Keratinocyte (primary cell): ENCODE data around the gene FGF5. TPM values are rescaled to one million over a fixed set of nuclear protein-coding genes. Genes with fewer than 3 reads are reported as not detected.

Experiments
- DNase-seq: peaks from one replicate; pipeline ENCODE4 v3.0.0-alpha.2; 2011; ENCODE audit warnings: low read depth, missing footprints, low spot score
- FAIRE-seq: peaks from 2 replicates; lab custom pipeline; 2011; peaks lifted over from hg19 to GRCh38; lab: Jason Lieb, UNC
- H2AFZ ChIP-seq: 2 replicates; pipeline ENCODE4 v1.6.0; 2012; ENCODE audit warnings: low read length, control low read depth, inconsistent platforms; ENCODE audit not compliant: control insufficient read depth
- H3K27ac ChIP-seq: 2 replicates; pipeline ENCODE4 v1.5.1; 2011; ENCODE audit warnings: low read length; ENCODE audit not compliant: control insufficient read depth, insufficient read depth
- H3K27me3 ChIP-seq: 3 replicates; pipeline ENCODE4 v1.6.0; 2011; ENCODE audit warnings: low read length; ENCODE audit not compliant: control insufficient read depth, insufficient read depth; ENCODE audit errors: extremely low read depth
- H3K36me3 ChIP-seq, 2 experiments: 2 replicates in 1 of 2; 3 replicates in 1 of 2; pipeline ENCODE4 v1.5.1; 2011; ENCODE audit warnings: low read length in 2 of 2, mild to moderate bottlenecking in 1 of 2; ENCODE audit not compliant: control insufficient read depth in 2 of 2, insufficient read depth in 2 of 2; ENCODE audit errors: extremely low read depth in 1 of 2
- H3K4me1 ChIP-seq: 3 replicates; pipeline ENCODE4 v1.5.1; 2011; ENCODE audit warnings: low read length; ENCODE audit not compliant: control insufficient read depth, insufficient read depth; ENCODE audit errors: extremely low read depth
- H3K4me2 ChIP-seq: 3 replicates; pipeline ENCODE4 v1.6.0; 2011; ENCODE audit warnings: low read depth, low read length; ENCODE audit not compliant: control insufficient read depth, insufficient read depth; ENCODE audit errors: extremely low read depth
- H3K4me3 ChIP-seq, 3 experiments: fragments of 200-600 bp in 1 of 3; sonication (generic) in 1 of 3; 2 replicates in 2 of 3; 3 replicates in 1 of 3; pipeline ENCODE4 v1.5.1; 2011 to 2016; ENCODE audit warnings: low read length in 3 of 3, mild to moderate bottlenecking in 3 of 3, control low read depth in 2 of 3, inconsistent platforms in 1 of 3, low read depth in 1 of 3, mixed read lengths in 1 of 3, mixed run types in 1 of 3, moderate library complexity in 1 of 3; ENCODE audit not compliant: control insufficient read depth in 2 of 3, insufficient read depth in 2 of 3; ENCODE audit errors: extremely low read depth in 1 of 3
- H3K79me2 ChIP-seq: 2 replicates; pipeline ENCODE4 v1.6.0; 2012; ENCODE audit warnings: low read length; ENCODE audit not compliant: control insufficient read depth, insufficient read depth
- H3K9ac ChIP-seq: 3 replicates; pipeline ENCODE4 v1.6.0; 2011; ENCODE audit warnings: low read length; ENCODE audit not compliant: control insufficient read depth, insufficient read depth; ENCODE audit errors: extremely low read depth
- H3K9me1 ChIP-seq: 3 replicates; pipeline ENCODE4 v1.6.0; 2011; ENCODE audit warnings: low read length; ENCODE audit not compliant: control insufficient read depth, insufficient read depth; ENCODE audit errors: extremely low read depth
- H3K9me3 ChIP-seq: 2 replicates; pipeline ENCODE4 v1.5.1; 2012; ENCODE audit warnings: low read depth, low read length; ENCODE audit not compliant: control insufficient read depth
- H4K20me1 ChIP-seq: 3 replicates; pipeline ENCODE4 v1.6.0; 2011; ENCODE audit warnings: low read length; ENCODE audit not compliant: control insufficient read depth, insufficient read depth; ENCODE audit errors: extremely low read depth
- CTCF ChIP-seq, 3 experiments: IDR thresholded peaks in 1 of 3; conservative IDR thresholded peaks in 1 of 3; optimal IDR thresholded peaks in 1 of 3; 2 replicates in 2 of 3; 3 replicates in 1 of 3; pipeline versions ENCODE3 to v1.5.1; 2011; ENCODE audit warnings: low read length in 3 of 3, mild to moderate bottlenecking in 3 of 3, moderate library complexity in 2 of 3, control low read depth in 1 of 3, inconsistent platforms in 1 of 3; ENCODE audit not compliant: insufficient read depth in 2 of 3; ENCODE audit errors: extremely low read depth in 1 of 3
- EZH2 ChIP-seq: IDR thresholded peaks from one replicate; pipeline ENCODE4 v1.6.1; 2012; ENCODE audit warnings: inconsistent platforms, mild to moderate bottlenecking, low read length, moderate library complexity
- dilution Hi-C: fragments of 300-500 bp; cut with MboI; formaldehyde crosslinking; loops from one replicate; pipeline ENCODE4 v1.7.0; 2020; ENCODE audit warnings: low sequenced_read_pairs; ENCODE audit not compliant: extremely low pct_ligation_motif_present
- polyA plus RNA-seq, 5 experiments: library from polyadenylated mRNA; depleted of rRNA in 3 of 5; stranded (reverse) in 3 of 5; stranded (forward) in 1 of 5; unstranded in 1 of 5; fragments of >200 nt; gene quantifications; 1 replicate in 1 of 5; 2 replicates in 3 of 5; 3 replicates in 1 of 5; pipeline versions ENCODE4 v1.2.1 to v1.2.3, GENCODE V29; 2011 to 2012; ENCODE audit warnings: missing spikeins in 2 of 5, low read depth in 1 of 5, low replicate concordance in 1 of 5

Gene FGF5
- polyA plus RNA-seq, 1 donor (not counting 4 experiments of a cell fraction or from before 2014, with no cell fraction given): 3.9 TPM

GRCh38 chr4:80228460-80228859 lies 38.0 kb upstream of the FGF5 start:
- Histone ChIP-seq H3K27ac (no peak overlapping the region), H3K9ac (no peak overlapping the region), H4K20me1 (no peaks in the 10 kb centered on the region), H3K9me1 (no peaks in the 10 kb centered on the region), H3K79me2 (no peaks in the 10 kb centered on the region), H3K4me3 (no peak overlapping the region), H3K4me2 (no peak overlapping the region), H3K27me3 (no peaks in the 10 kb centered on the region), H3K4me1 (peaks cover 7% of the 10 kb centered on the region), H3K9me3 (no peaks in the 10 kb centered on the region), H2AFZ (no peak overlapping the region), H3K36me3 (no peaks in the 10 kb centered on the region)
- TF ChIP-seq CTCF (optimal IDR thresholded peaks at IDR 0.05 in 1 of 3, IDR thresholded peaks at IDR 0.05 in 1 of 3, conservative IDR thresholded peaks at IDR 0.05 in 1 of 3; ENCODE audit: extremely low read depth in 1 of 3, insufficient read depth in 2 of 3, low read length in 3 of 3): no peak
- TF ChIP-seq EZH2: no peak
- no peak for FAIRE-seq
- dilution Hi-C loops: no loop called here
- no peak for DNase-seq

- Histone ChIP-seq H2AFZ (no peak overlapping the region), H3K27me3 (no peaks in the 10 kb centered on the region), H3K9me1 (no peaks in the 10 kb centered on the region), H3K4me3 (no peak overlapping the region), H3K4me2 (no peak overlapping the region), H3K36me3 (no peaks in the 10 kb centered on the region), H3K9me3 (no peaks in the 10 kb centered on the region), H3K27ac (no peak overlapping the region), H3K9ac (no peak overlapping the region), H3K79me2 (no peaks in the 10 kb centered on the region), H3K4me1 (peaks cover 7% of the 10 kb centered on the region), H4K20me1 (no peaks in the 10 kb centered on the region)
- FAIRE-seq (no peak), DNase-seq (no peak)
- dilution Hi-C loops: no loop called here
- TF ChIP-seq CTCF (optimal IDR thresholded peaks at IDR 0.05 in 1 of 3, IDR thresholded peaks at IDR 0.05 in 1 of 3, conservative IDR thresholded peaks at IDR 0.05 in 1 of 3; ENCODE audit: extremely low read depth in 1 of 3, insufficient read depth in 2 of 3, low read length in 3 of 3) (no peak), EZH2 (no peak)
These were observed 37.3 kb upstream of the FGF5 start for GRCh38 chr4:80229128-80229527.
